Measurements from ENCODE around the gene UBE2G2.

The UBE2G2 gene

GRCh38 chr21:44801468-44802395 lies at the start of gene UBE2G2:
TSS of gene UBE2G2 (minus strand) at chr21:44801820. CDS start at chr21:44801748, 72 bp downstream.
- Histone ChIP-seq H3K27me3 (ENCODE audit: control insufficient read depth in 5 of 5, insufficient read depth in 4 of 5, low read length in 5 of 5) (no peaks in the 10 kb centered on the region), H3K4me3 (ENCODE audit: low read depth in 1 of 5, low read length in 5 of 5) (peak within 1 kb of the TSS; percentile 82 to 90 (median 87)), H3K9me3 (ENCODE audit: control insufficient read depth in 5 of 5, low read length in 5 of 5) (no peaks in the 10 kb centered on the region), H3K9ac (ENCODE audit: low read length in 5 of 5) (peak within 1 kb of the TSS in 4 of 5 donors; percentile 60 to 89 (median 80)), H3K27ac (ENCODE audit: low read depth, low read length) (peak within 1 kb of the TSS; percentile 72), H3K36me3 (ENCODE audit: control insufficient read depth in 5 of 5, insufficient read depth in 5 of 5, low read length in 5 of 5) (peaks cover 11 to 32% (median 18%) of the 10 kb centered on the region in 5 donors), H3K4me1 (ENCODE audit: control insufficient read depth in 5 of 5, insufficient read depth in 5 of 5, low read length in 5 of 5) (peaks cover 6 to 38% (median 26%) of the 10 kb centered on the region in 5 donors)

- Histone ChIP-seq H3K27ac (ENCODE audit: low read depth, low read length) (no peak overlapping the region), H3K4me1 (ENCODE audit: control insufficient read depth in 5 of 5, insufficient read depth in 5 of 5, low read length in 5 of 5) (peaks cover 0 to 14% (median 9%) of the 10 kb centered on the region in 5 donors), H3K9me3 (ENCODE audit: control insufficient read depth in 5 of 5, low read length in 5 of 5) (no peaks in the 10 kb centered on the region), H3K9ac (ENCODE audit: low read length in 5 of 5) (no peak overlapping the region), H3K27me3 (ENCODE audit: control insufficient read depth in 5 of 5, insufficient read depth in 4 of 5, low read length in 5 of 5) (no peaks in the 10 kb centered on the region), H3K36me3 (ENCODE audit: control insufficient read depth in 5 of 5, insufficient read depth in 5 of 5, low read length in 5 of 5) (peaks cover 8 to 74% (median 67%) of the 10 kb centered on the region in 5 donors), H3K4me3 (ENCODE audit: low read depth in 1 of 5, low read length in 5 of 5) (no peak overlapping the region)
Measured at GRCh38 chr21:44850905-44851657, 49.5 kb upstream of the UBE2G2 start.

GRCh38 chr21:44850208-44850800 lies 48.7 kb upstream of the UBE2G2 start:
- Histone ChIP-seq H3K4me3 (ENCODE audit: low read depth in 1 of 5, low read length in 5 of 5) (no peak overlapping the region), H3K36me3 (ENCODE audit: control insufficient read depth in 5 of 5, insufficient read depth in 5 of 5, low read length in 5 of 5) (peaks cover 8 to 66% (median 59%) of the 10 kb centered on the region in 5 donors), H3K27ac (ENCODE audit: low read depth, low read length) (no peak overlapping the region), H3K9me3 (ENCODE audit: control insufficient read depth in 5 of 5, low read length in 5 of 5) (no peaks in the 10 kb centered on the region), H3K9ac (ENCODE audit: low read length in 5 of 5) (no peak overlapping the region), H3K27me3 (ENCODE audit: control insufficient read depth in 5 of 5, insufficient read depth in 4 of 5, low read length in 5 of 5) (peaks cover 0 to 3% (median 0%) of the 10 kb centered on the region in 5 donors), H3K4me1 (ENCODE audit: control insufficient read depth in 5 of 5, insufficient read depth in 5 of 5, low read length in 5 of 5) (peaks cover 0 to 22% (median 17%) of the 10 kb centered on the region in 5 donors)

GRCh38 chr21:44849616-44850130 lies 48.1 kb upstream of the UBE2G2 start:
- H3K9ac ChIP-seq (ENCODE audit: low read length in 5 of 5), result no peak overlapping the region
- H3K27me3 ChIP-seq (ENCODE audit: control insufficient read depth in 5 of 5, insufficient read depth in 4 of 5, low read length in 5 of 5), result peaks cover 0 to 4% (median 0%) of the 10 kb centered on the region in 5 donors
- no peak overlapping the region for H3K4me3 ChIP-seq (ENCODE audit: low read depth in 1 of 5, low read length in 5 of 5)
- no peaks in the 10 kb centered on the region for H3K9me3 ChIP-seq (ENCODE audit: control insufficient read depth in 5 of 5, low read length in 5 of 5)
- peaks cover 8 to 60% (median 53%) of the 10 kb centered on the region in 5 donors for H3K36me3 ChIP-seq (ENCODE audit: control insufficient read depth in 5 of 5, insufficient read depth in 5 of 5, low read length in 5 of 5)
- H3K4me1 ChIP-seq (ENCODE audit: control insufficient read depth in 5 of 5, insufficient read depth in 5 of 5, low read length in 5 of 5), result peaks cover 0 to 23% (median 19%) of the 10 kb centered on the region in 5 donors
- no peak overlapping the region for H3K27ac ChIP-seq (ENCODE audit: low read depth, low read length)

GRCh38 chr21:44848821-44849521 lies 47.4 kb upstream of the UBE2G2 start:
- Histone ChIP-seq H3K36me3 (ENCODE audit: control insufficient read depth in 5 of 5, insufficient read depth in 5 of 5, low read length in 5 of 5) (peaks cover 8 to 53% (median 46%) of the 10 kb centered on the region in 5 donors), H3K4me3 (ENCODE audit: low read depth in 1 of 5, low read length in 5 of 5) (no peak overlapping the region), H3K9me3 (ENCODE audit: control insufficient read depth in 5 of 5, low read length in 5 of 5) (no peaks in the 10 kb centered on the region), H3K27me3 (ENCODE audit: control insufficient read depth in 5 of 5, insufficient read depth in 4 of 5, low read length in 5 of 5) (peaks cover 0 to 4% (median 0%) of the 10 kb centered on the region in 5 donors), H3K4me1 (ENCODE audit: control insufficient read depth in 5 of 5, insufficient read depth in 5 of 5, low read length in 5 of 5) (peaks cover 0 to 23% (median 19%) of the 10 kb centered on the region in 5 donors), H3K9ac (ENCODE audit: low read length in 5 of 5) (no peak overlapping the region), H3K27ac (ENCODE audit: low read depth, low read length) (no peak overlapping the region)

- Histone ChIP-seq H3K27me3 (ENCODE audit: control insufficient read depth in 5 of 5, insufficient read depth in 4 of 5, low read length in 5 of 5) (peaks cover 3 to 11% (median 4%) of the 10 kb centered on the region in 5 donors), H3K4me1 (ENCODE audit: control insufficient read depth in 5 of 5, insufficient read depth in 5 of 5, low read length in 5 of 5) (peaks cover 1 to 23% (median 19%) of the 10 kb centered on the region in 5 donors), H3K36me3 (ENCODE audit: control insufficient read depth in 5 of 5, insufficient read depth in 5 of 5, low read length in 5 of 5) (peaks cover 8 to 39% (median 34%) of the 10 kb centered on the region in 5 donors), H3K9me3 (ENCODE audit: control insufficient read depth in 5 of 5, low read length in 5 of 5) (no peaks in the 10 kb centered on the region), H3K9ac (ENCODE audit: low read length in 5 of 5) (no peak overlapping the region), H3K4me3 (ENCODE audit: low read depth in 1 of 5, low read length in 5 of 5) (no peak overlapping the region), H3K27ac (ENCODE audit: low read depth, low read length) (no peak overlapping the region)
Measured at GRCh38 chr21:44847261-44848056, 45.8 kb upstream of the UBE2G2 start.

GRCh38 chr21:44846485-44847260 lies 45.1 kb upstream of the UBE2G2 start:
- peaks cover 6 to 32% (median 30%) of the 10 kb centered on the region in 5 donors for H3K36me3 ChIP-seq (ENCODE audit: control insufficient read depth in 5 of 5, insufficient read depth in 5 of 5, low read length in 5 of 5)
- H3K9ac ChIP-seq (ENCODE audit: low read length in 5 of 5), result peak overlapping the region in 3 of 5 donors; percentile 38 to 55 (median 52)
- H3K27me3 ChIP-seq (ENCODE audit: control insufficient read depth in 5 of 5, insufficient read depth in 4 of 5, low read length in 5 of 5), result peaks cover 3 to 13% (median 7%) of the 10 kb centered on the region in 5 donors
- no peaks in the 10 kb centered on the region for H3K9me3 ChIP-seq (ENCODE audit: control insufficient read depth in 5 of 5, low read length in 5 of 5)
- H3K4me1 ChIP-seq (ENCODE audit: control insufficient read depth in 5 of 5, insufficient read depth in 5 of 5, low read length in 5 of 5), result peaks cover 2 to 23% (median 19%) of the 10 kb centered on the region in 5 donors
- H3K4me3 ChIP-seq (ENCODE audit: low read depth in 1 of 5, low read length in 5 of 5), result peak overlapping the region in 4 of 5 donors; percentile 40 to 60 (median 53)
- H3K27ac ChIP-seq (ENCODE audit: low read depth, low read length), result no peak overlapping the region

- Histone ChIP-seq H3K36me3 (ENCODE audit: control insufficient read depth in 5 of 5, insufficient read depth in 5 of 5, low read length in 5 of 5) (peaks cover 3 to 27% (median 26%) of the 10 kb centered on the region in 5 donors), H3K9me3 (ENCODE audit: control insufficient read depth in 5 of 5, low read length in 5 of 5) (no peaks in the 10 kb centered on the region), H3K27ac (ENCODE audit: low read depth, low read length) (no peak overlapping the region), H3K4me1 (ENCODE audit: control insufficient read depth in 5 of 5, insufficient read depth in 5 of 5, low read length in 5 of 5) (peaks cover 2 to 23% (median 19%) of the 10 kb centered on the region in 5 donors), H3K27me3 (ENCODE audit: control insufficient read depth in 5 of 5, insufficient read depth in 4 of 5, low read length in 5 of 5) (peaks cover 3 to 18% (median 12%) of the 10 kb centered on the region in 5 donors), H3K4me3 (ENCODE audit: low read depth in 1 of 5, low read length in 5 of 5) (peak overlapping the region; percentile 40 to 60 (median 49)), H3K9ac (ENCODE audit: low read length in 5 of 5) (peak overlapping the region in 3 of 5 donors; percentile 38 to 55 (median 52))
Measured at GRCh38 chr21:44846224-44846484, 44.5 kb upstream of the UBE2G2 start.

Data from subcutaneous abdominal adipose tissue (tissue), 5 donors.